Endothelial cell of umbilical vein (primary cell): ENCODE data around the gene HHATL. TPM values are rescaled to one million over a fixed set of nuclear protein-coding genes. Genes with fewer than 3 reads are reported as not detected.

ENCODE experiments used
- BruUV-seq: library from RNA; stranded (reverse); fragments of 400-500 nt; replicated peaks from 2 replicates; lab custom pipeline; 2021; lab: Mats Ljungman, UMichigan
- CTCF ChIA-PET: fragments of 300-600, 350-600 bp; sonication (Branson Sonifier 250); formaldehyde crosslinking; loops from one replicate; lab custom pipeline; 2021; ENCODE audit warnings: antibody characterized with exemption, inconsistent platforms; lab: Charles Lee
- POLR2A ChIA-PET: fragments of 300-600, 350-600 bp; sonication (Branson Sonifier 250); formaldehyde crosslinking; loops from one replicate; lab custom pipeline; 2021; ENCODE audit warnings: antibody characterized with exemption, inconsistent platforms; lab: Charles Lee
- DNase-seq: peaks from one replicate; pipeline ENCODE4 v3.0.0-alpha.2; 2011; ENCODE audit warnings: low read depth, low spot score
- FAIRE-seq: peaks from 2 replicates; lab custom pipeline; 2011; peaks lifted over from hg19 to GRCh38; lab: Jason Lieb, UNC
- H2AFZ ChIP-seq: 2 replicates; pipeline ENCODE4 v1.6.0; 2012; ENCODE audit warnings: low read depth, low read length, control low read depth, inconsistent platforms
- H3K27ac ChIP-seq: 2 replicates; pipeline ENCODE4 v1.5.1; 2011; ENCODE audit warnings: low read depth, mild to moderate bottlenecking, control low read depth, low read length, moderate library complexity; ENCODE audit not compliant: insufficient read depth
- H3K27me3 ChIP-seq, 2 experiments: 2 replicates each; pipeline versions ENCODE4 v1.6.0 to v1.6.1; 2011; ENCODE audit warnings: low read length in 2 of 2, mixed read lengths in 1 of 2; ENCODE audit not compliant: control insufficient read depth in 2 of 2, insufficient read depth in 2 of 2
- H3K36me3 ChIP-seq, 2 experiments: 2 replicates in 1 of 2; 3 replicates in 1 of 2; pipeline ENCODE4 v1.5.1; 2011; ENCODE audit warnings: low read length in 2 of 2, mild to moderate bottlenecking in 1 of 2, moderate library complexity in 1 of 2; ENCODE audit not compliant: control insufficient read depth in 2 of 2, insufficient read depth in 2 of 2; ENCODE audit errors: extremely low read depth in 1 of 2
- H3K4me1 ChIP-seq: 3 replicates; pipeline ENCODE4 v1.5.1; 2011; ENCODE audit warnings: mild to moderate bottlenecking, low read length; ENCODE audit not compliant: control insufficient read depth, insufficient read depth; ENCODE audit errors: extremely low read depth
- H3K4me2 ChIP-seq: 2 replicates; pipeline ENCODE4 v1.6.1; 2011; ENCODE audit warnings: low read length, control low read depth, mixed read lengths; ENCODE audit not compliant: insufficient read depth
- H3K4me3 ChIP-seq, 3 experiments: fragments of 200-600 bp in 1 of 3; sonication (generic), shearing (Covaris generic) in 1 of 3; replicated peaks in 1 of 3; 2 replicates each; pipeline ENCODE4 v1.5.1; 2011 to 2016; ENCODE audit warnings: control low read depth in 3 of 3, low read length in 3 of 3, mild to moderate bottlenecking in 2 of 3, inconsistent platforms in 1 of 3, low read depth in 1 of 3, moderate library complexity in 1 of 3; ENCODE audit not compliant: insufficient read depth in 1 of 3
- H3K79me2 ChIP-seq: 2 replicates; pipeline ENCODE4 v1.6.0; 2012; ENCODE audit warnings: low read length, inconsistent platforms; ENCODE audit not compliant: control insufficient read depth, insufficient read depth
- H3K9ac ChIP-seq: replicated peaks from 2 replicates; pipeline ENCODE3; 2011; ENCODE audit warnings: low read length, control low read depth; ENCODE audit not compliant: insufficient read depth; ENCODE audit errors: extremely low read depth
- H3K9me1 ChIP-seq: replicated peaks from 3 replicates; pipeline ENCODE4 v1.6.0; 2011; ENCODE audit warnings: mild to moderate bottlenecking, low read length; ENCODE audit not compliant: control insufficient read depth, insufficient read depth; ENCODE audit errors: extremely low read depth
- H3K9me3 ChIP-seq: replicated peaks from 2 replicates; pipeline ENCODE4 v1.5.1; 2012; ENCODE audit warnings: low read length, inconsistent platforms; ENCODE audit not compliant: control insufficient read depth, insufficient read depth
- H4K20me1 ChIP-seq: replicated peaks from 2 replicates; pipeline ENCODE3; 2011; ENCODE audit warnings: mild to moderate bottlenecking, low read length; ENCODE audit not compliant: control insufficient read depth, insufficient read depth; ENCODE audit errors: extremely low read depth
- EZH2 ChIP-seq: IDR thresholded peaks from 2 replicates; pipeline ENCODE4 v1.6.1; 2012; ENCODE audit warnings: borderline replicate concordance, low read depth, mild to moderate bottlenecking, moderate library complexity, low read length, inconsistent platforms; ENCODE audit not compliant: severe bottlenecking
- FOS ChIP-seq: IDR thresholded peaks from 2 replicates; pipeline ENCODE4 v1.6.1; 2011; ENCODE audit warnings: mild to moderate bottlenecking, low read length, moderate library complexity, borderline replicate concordance; ENCODE audit not compliant: insufficient read depth
- JUN ChIP-seq: IDR thresholded peaks from 2 replicates; pipeline ENCODE4 v1.6.1; 2011; ENCODE audit warnings: borderline replicate concordance, low read depth; ENCODE audit not compliant: insufficient read length, insufficient read depth
- MYC ChIP-seq: IDR thresholded peaks from one replicate; pipeline ENCODE4 v1.6.1; 2011; ENCODE audit warnings: mild to moderate bottlenecking, low read depth, low read length
- POLR2AphosphoS5 ChIP-seq: IDR thresholded peaks from 2 replicates; pipeline ENCODE4 v1.6.1; 2012; ENCODE audit warnings: low read depth, mild to moderate bottlenecking, control low read depth, low read length, moderate library complexity; ENCODE audit not compliant: insufficient read depth
- dilution Hi-C: fragments of 300-500 bp; cut with MboI; formaldehyde crosslinking; loops from one replicate; pipeline ENCODE4 v1.15.0; 2019; ENCODE audit warnings: low sequenced_read_pairs; ENCODE audit not compliant: extremely low pct_ligation_motif_present
- intact Hi-C: fragments of 100-400 bp; cut with micrococcal nuclease; formaldehyde crosslinking; loops from one replicate; pipeline ENCODE4 v1.10.0; 2022
- polyA plus RNA-seq, 4 experiments: library from polyadenylated mRNA; depleted of rRNA in 3 of 4; stranded (reverse) in 3 of 4; unstranded in 1 of 4; fragments of >200 nt; gene quantifications; 2 replicates each; pipeline versions ENCODE4 v1.2.1 to v1.2.3, GENCODE V29; 2011 to 2012; ENCODE audit warnings: missing spikeins in 1 of 4
- total RNA-seq: library from RNA; stranded (reverse); gene quantifications from 2 replicates; pipeline ENCODE4 v1.2.3, GENCODE V29; 2021
- TF ChIP-seq, protein P1 (sequence below), 2 donors: IDR thresholded peaks; 1 replicate in 1 of 2; 2 replicates in 1 of 2; pipeline ENCODE4 v1.5.1; 2011; ENCODE audit warnings: low read length in 2 of 2, mild to moderate bottlenecking in 2 of 2, moderate library complexity in 2 of 2, control low read depth in 1 of 2, inconsistent platforms in 1 of 2, low read depth in 1 of 2; ENCODE audit not compliant: insufficient read depth in 1 of 2; ENCODE audit errors: extremely low read depth in 1 of 2

The HHATL gene
- total and polyA plus RNA-seq, 2 donors (not counting 3 experiments of a cell fraction or from before 2014, with no cell fraction given) = not detected

DNA sequence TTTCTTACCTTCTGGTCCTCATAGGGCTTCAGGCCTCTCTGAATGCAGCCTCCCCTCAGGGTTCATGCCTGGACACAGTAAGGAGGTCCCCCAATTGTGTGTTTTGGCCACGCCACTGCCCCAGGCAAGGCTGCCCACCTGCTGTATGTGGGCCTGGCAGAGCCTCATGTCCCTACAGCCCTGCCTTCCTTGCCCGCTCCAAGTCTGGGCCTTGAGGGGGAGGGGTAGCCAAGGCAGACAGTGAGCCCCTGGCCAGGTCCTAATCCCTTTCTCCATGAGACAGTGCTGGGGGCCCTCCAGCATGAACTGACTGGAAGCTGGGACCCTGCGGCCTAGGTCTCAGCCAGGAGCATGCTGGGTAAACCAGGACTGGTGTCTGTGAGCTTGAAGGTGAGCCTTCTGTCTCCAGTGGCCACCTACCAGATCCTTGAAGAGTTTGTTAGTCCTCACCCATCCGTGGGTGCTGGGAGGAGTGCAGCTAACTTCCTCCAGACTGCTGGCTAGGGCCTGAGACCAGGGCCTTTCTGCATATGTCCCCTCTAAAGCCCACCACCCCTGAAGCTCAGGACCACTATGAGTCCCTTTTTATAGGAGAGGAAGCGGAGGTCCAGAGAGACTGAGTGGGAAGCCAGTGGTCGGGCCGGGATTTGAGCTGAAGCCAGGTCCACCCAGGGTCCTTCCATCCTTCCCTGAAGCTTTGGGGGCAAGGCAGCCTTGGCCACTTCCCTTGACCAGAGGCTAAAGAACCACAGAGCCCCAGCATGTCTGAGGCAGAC is 40.4 kb downstream of the HHATL start:
- Histone ChIP-seq H3K79me2 (no peaks in the 10 kb centered on the region), H3K27me3 (no peaks in the 10 kb centered on the region), H3K27ac (no peak overlapping the region), H3K4me2 (no peak overlapping the region), H3K4me3 (no peak overlapping the region), H3K4me1 (no peaks in the 10 kb centered on the region), H2AFZ (no peak overlapping the region), H3K9ac (no peak overlapping the region), H3K9me3 (no peaks in the 10 kb centered on the region), H3K36me3 (peaks cover 0 to 10% of the 10 kb centered on the region in 2 experiments), H4K20me1 (no peaks in the 10 kb centered on the region), H3K9me1 (no peaks in the 10 kb centered on the region)
- DNase-seq (no peak), FAIRE-seq (no peak)
- ChIA-PET CTCF (no interaction called here), POLR2A (no interaction called here)
- dilution Hi-C loops (no loop called here), intact Hi-C loops (no loop called here)
- TF ChIP-seq EZH2 (no peak), POLR2AphosphoS5 (no peak), FOS (no peak), JUN (no peak), MYC (no peak)
- TF ChIP-seq, protein P1, sequence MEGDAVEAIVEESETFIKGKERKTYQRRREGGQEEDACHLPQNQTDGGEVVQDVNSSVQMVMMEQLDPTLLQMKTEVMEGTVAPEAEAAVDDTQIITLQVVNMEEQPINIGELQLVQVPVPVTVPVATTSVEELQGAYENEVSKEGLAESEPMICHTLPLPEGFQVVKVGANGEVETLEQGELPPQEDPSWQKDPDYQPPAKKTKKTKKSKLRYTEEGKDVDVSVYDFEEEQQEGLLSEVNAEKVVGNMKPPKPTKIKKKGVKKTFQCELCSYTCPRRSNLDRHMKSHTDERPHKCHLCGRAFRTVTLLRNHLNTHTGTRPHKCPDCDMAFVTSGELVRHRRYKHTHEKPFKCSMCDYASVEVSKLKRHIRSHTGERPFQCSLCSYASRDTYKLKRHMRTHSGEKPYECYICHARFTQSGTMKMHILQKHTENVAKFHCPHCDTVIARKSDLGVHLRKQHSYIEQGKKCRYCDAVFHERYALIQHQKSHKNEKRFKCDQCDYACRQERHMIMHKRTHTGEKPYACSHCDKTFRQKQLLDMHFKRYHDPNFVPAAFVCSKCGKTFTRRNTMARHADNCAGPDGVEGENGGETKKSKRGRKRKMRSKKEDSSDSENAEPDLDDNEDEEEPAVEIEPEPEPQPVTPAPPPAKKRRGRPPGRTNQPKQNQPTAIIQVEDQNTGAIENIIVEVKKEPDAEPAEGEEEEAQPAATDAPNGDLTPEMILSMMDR (IDR thresholded peaks at IDR 0.05; ENCODE audit: extremely low read depth in 1 of 2, insufficient read depth in 1 of 2, low read depth in 1 of 2, low read length in 2 of 2) = no peak
- BruUV-seq = no TSS peak
